Cardiac fibroblast (primary cell): ENCODE results near the gene RNF175.
A peak's percentile ranks its signal among the peaks of the same experiment; 100 is the strongest.

Source experiments
- DNase-seq, 2 donors: peaks; one replicate each; pipeline versions ENCODE4 v3.0.0 to v3.0.0-alpha.2; 2010; ENCODE audit warnings: low read depth in 2 of 2
- H3K4me3 ChIP-seq, 2 donors: replicated peaks in 1 of 2; 1 replicate in 1 of 2; 2 replicates in 1 of 2; pipeline ENCODE4 v1.5.1; 2011; ENCODE audit warnings: low read depth in 2 of 2, low read length in 2 of 2, mild to moderate bottlenecking in 2 of 2, moderate library complexity in 1 of 2
- TF ChIP-seq, protein P1 (sequence below): IDR thresholded peaks from one replicate; pipeline ENCODE4 v1.5.1; 2011; ENCODE audit warnings: low read depth, mild to moderate bottlenecking, low read length, inconsistent platforms

Gene RNF175

GRCh38 chr4:153705743-153706468 is 53.9 kb downstream of the RNF175 start:
- DNase-seq, result no peak
- TF ChIP-seq, protein P1, sequence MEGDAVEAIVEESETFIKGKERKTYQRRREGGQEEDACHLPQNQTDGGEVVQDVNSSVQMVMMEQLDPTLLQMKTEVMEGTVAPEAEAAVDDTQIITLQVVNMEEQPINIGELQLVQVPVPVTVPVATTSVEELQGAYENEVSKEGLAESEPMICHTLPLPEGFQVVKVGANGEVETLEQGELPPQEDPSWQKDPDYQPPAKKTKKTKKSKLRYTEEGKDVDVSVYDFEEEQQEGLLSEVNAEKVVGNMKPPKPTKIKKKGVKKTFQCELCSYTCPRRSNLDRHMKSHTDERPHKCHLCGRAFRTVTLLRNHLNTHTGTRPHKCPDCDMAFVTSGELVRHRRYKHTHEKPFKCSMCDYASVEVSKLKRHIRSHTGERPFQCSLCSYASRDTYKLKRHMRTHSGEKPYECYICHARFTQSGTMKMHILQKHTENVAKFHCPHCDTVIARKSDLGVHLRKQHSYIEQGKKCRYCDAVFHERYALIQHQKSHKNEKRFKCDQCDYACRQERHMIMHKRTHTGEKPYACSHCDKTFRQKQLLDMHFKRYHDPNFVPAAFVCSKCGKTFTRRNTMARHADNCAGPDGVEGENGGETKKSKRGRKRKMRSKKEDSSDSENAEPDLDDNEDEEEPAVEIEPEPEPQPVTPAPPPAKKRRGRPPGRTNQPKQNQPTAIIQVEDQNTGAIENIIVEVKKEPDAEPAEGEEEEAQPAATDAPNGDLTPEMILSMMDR, result no peak
- H3K4me3 ChIP-seq, result no peak overlapping the region

GRCh38 chr4:153704522-153704921 is 55.3 kb downstream of the RNF175 start:
- TF ChIP-seq, protein P1, result no peak
- no peak overlapping the region for H3K4me3 ChIP-seq
- no peak for DNase-seq

DNA sequence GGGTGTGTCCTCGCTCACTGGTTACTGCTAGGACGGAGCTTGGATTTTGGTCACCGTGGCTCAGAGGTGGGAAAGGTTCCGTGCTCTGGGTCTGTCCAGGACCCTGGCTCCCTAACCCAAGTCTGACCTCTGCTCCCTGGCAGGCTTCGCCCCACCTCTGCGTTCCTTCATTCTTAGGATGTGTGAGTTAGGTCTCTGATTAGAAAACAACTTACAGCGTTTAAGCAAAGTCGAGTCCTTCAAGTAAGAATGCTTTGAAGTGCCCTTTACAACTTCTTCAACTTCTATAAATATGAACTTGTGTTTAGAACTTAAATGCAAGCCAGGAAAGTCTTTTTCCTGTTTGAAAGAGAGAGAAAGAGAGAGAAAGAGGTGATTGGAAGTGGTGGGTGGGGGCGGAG is 74.9 kb downstream of the RNF175 start:
- no peak for DNase-seq
- peak overlapping the region; percentile 59 to 60 for H3K4me3 ChIP-seq
- TF ChIP-seq, protein P1, result no peak

DNA sequence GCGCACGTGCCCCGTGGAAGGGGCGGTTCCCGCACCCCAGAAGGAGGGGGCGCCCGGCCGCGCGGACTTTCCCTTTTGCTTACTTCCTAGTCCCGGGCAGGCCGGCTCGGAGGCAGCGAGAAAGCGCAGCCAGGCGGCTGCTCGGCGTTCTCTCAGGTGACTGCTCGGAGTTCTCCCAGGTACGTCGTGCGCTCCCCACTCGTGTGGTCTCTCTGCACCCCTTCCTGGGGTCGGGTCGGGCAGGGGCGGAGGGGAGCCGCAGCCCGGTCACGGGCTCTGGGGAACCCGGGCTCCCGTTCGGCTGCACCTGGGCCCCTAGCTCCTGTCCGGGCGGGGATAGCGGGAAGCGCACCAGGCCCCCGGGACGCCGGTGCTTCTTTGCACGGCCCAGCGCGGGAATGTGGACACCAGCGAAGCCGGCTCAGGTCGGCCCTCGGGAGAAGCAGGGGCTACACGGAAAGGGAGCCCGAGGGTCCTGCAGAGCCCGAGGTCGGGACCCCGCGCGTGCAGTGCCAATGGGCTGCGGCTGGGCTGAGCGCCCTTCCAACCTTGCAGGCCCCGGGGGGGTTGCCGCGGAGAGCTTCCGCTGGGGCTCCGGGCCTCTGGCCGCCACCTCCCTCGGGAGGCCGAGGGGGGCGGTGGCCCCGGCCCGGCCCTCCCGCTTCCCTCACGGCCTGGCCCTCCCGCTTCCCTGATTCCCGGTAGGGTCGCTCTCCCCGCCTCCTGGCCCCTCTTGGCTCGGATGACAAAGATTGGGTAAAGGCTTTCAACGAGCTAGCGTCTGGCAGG is 75.4 kb downstream of the RNF175 start, which contains the start of gene TLR2:
TLR2 (plus strand) TSS at position 99 of the 789 bp plus-strand sequence. CDS start 18,628 bp downstream, outside the sequence.
- H3K4me3 ChIP-seq, result peak within 1 kb of the TSS; percentile 59 to 60
- DNase-seq, result peak in 1 of 2 donors; percentile 17
- TF ChIP-seq, protein P1, result no peak

DNA sequence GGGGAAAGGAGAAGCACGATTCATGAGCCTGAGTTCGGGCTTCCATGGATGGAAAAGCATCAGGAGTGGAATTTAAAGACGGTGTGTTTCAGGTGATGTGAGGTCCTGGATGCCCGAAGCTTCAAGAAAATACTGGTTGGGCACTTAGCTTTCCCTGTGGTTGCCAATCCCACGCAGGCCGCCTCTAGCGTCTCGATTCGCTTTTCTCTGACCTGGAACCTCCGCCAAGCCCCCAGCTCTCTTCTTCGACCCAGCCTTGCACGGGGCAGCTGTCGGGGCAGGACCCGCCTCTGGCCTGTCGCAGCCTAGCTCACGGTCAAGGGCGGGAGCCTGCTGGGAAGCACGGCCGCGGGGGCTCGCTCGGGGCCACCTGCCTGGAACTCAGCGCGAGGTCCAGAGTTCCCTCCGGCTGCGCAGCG is 76.1 kb downstream of the RNF175 start:
- no peak for DNase-seq
- peak overlapping the region; percentile 59 to 60 for H3K4me3 ChIP-seq
- TF ChIP-seq, protein P1, result no peak

DNA sequence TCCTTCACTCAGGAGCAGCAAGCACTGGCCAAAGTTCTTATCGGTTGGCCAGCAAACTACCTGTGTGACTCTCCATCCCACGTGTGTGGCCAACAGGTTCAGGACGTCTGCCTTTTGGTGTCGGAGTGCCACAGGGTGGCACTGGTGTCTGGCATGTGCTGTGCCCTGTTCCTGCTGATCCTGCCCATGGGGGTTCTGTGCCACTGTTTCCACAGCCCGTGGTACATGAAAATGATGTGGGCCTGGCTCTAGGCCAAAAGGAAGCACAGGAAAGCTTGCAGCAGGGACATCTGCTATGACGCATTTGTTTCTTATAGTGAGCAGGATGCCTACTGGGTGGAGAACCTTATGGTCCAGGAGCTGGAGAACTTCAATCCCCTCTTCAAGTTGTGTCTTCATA is 80.3 kb downstream of the RNF175 start:
- TF ChIP-seq, protein P1, result no peak
- H3K4me3 ChIP-seq, result no peak overlapping the region
- DNase-seq, result no peak
